Duodenal mucosa (tissue), 2 donors: ENCODE data around the gene KCNK1.
"Not testable (repeated sequence)": the region's sequence is repeated elsewhere in the genome, so short reads cannot be mapped to it uniquely, and the experiment has no call there.

Source experiments
- H3K27ac ChIP-seq: one replicate; pipeline ENCODE4 v1.7.0; 2013; ENCODE audit warnings: low read depth, low read length
- H3K27me3 ChIP-seq, 2 donors: one replicate each; pipeline ENCODE4 v1.7.0; 2013; ENCODE audit warnings: low read length in 2 of 2, control low read depth in 1 of 2; ENCODE audit not compliant: insufficient read depth in 2 of 2, control insufficient read depth in 1 of 2
- H3K36me3 ChIP-seq, 2 donors: one replicate each; pipeline ENCODE4 v1.7.0; 2013; ENCODE audit warnings: low read length in 2 of 2, control low read depth in 1 of 2; ENCODE audit not compliant: insufficient read depth in 2 of 2, control insufficient read depth in 1 of 2
- H3K4me1 ChIP-seq, 2 donors: one replicate each; pipeline ENCODE4 v1.7.0; 2013; ENCODE audit warnings: low read length in 2 of 2, control low read depth in 1 of 2; ENCODE audit not compliant: insufficient read depth in 2 of 2, control insufficient read depth in 1 of 2
- H3K4me3 ChIP-seq, 2 donors: one replicate each; pipeline ENCODE4 v1.7.0; 2013; ENCODE audit warnings: low read length in 2 of 2, low read depth in 1 of 2
- H3K9ac ChIP-seq, 2 donors: one replicate each; pipeline ENCODE4 v1.7.0; 2013; ENCODE audit warnings: low read length in 2 of 2, low read depth in 1 of 2
- H3K9me3 ChIP-seq, 2 donors: one replicate each; pipeline ENCODE4 v1.7.0; 2013; ENCODE audit warnings: low read length in 2 of 2, control low read depth in 1 of 2; ENCODE audit not compliant: control insufficient read depth in 1 of 2

The KCNK1 gene

DNA sequence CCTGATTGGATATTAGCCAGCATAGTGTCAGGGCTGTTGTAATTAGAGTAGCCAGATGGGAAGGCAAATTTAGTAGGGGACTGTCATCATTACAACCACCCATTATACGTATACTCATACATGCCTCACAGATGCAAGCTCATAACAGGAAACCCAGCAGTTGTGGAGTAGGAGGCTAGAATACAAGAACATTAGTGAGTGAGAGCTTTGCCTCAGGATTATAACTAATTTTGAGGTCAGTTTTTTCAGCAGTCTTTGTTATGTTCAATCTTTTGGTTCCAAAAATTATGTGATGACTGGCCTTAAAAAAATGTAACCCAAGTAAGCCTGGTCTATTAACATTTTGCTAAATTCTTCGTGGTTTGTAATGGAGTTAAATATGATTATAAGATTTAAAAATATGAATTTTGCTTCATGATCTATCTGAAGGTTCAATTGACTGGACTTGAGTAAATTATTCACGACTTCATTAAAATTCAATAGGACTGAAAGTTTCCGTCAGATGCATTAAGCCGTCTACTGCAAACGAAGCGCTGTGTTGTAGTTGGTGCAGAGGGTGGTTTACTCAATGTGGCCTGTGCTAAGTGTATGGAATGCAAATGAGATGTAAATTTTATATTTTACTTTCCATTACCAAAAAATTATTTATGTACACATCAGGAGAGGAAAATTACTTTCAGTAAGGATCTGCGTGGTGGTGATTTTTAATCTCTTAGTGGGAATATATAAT lies 48.8 kb downstream of the KCNK1 start:
- Histone ChIP-seq H3K9ac (no peak overlapping the region), H3K27ac (no peak overlapping the region), H3K27me3 (no peaks in the 10 kb centered on the region)

DNA sequence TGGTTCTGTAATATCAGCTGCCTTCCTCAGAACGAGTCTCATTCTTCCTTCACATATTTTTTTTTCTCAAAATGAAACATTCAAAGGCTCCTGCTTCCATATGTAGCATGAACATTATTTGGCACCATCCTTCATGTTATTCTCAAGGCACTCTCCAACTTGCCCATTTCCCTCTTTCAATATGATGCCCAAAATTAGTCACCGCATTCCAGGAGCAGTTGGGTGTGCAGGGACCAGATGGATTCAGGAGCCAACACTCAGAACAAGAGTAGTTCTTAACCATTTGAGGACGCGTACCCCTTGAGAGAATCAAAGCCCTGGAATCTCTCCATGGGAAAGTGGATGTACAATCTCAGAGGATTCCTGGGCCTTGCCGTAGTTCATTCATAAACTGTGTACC lies 50.3 kb downstream of the KCNK1 start:
- H3K9ac ChIP-seq, result no peak overlapping the region
- no peak overlapping the region for H3K27ac ChIP-seq
- H3K9me3 ChIP-seq, result no peaks in the 10 kb centered on the region
- no peak overlapping the region for H3K4me3 ChIP-seq
- H3K4me1 ChIP-seq, result peaks cover 0 to 12% of the 10 kb centered on the region in 2 donors
- H3K36me3 ChIP-seq, result peaks cover 0 to 4% of the 10 kb centered on the region in 2 donors
- no peaks in the 10 kb centered on the region for H3K27me3 ChIP-seq

More for the DNA sequence above, 48.8 kb downstream of the KCNK1 start:
- Histone ChIP-seq H3K4me3 (no peak overlapping the region), H3K9me3 (no peaks in the 10 kb centered on the region), H3K36me3 (peaks cover 0 to 4% of the 10 kb centered on the region in 2 donors), H3K4me1 (peaks cover 0 to 8% of the 10 kb centered on the region in 2 donors)

DNA sequence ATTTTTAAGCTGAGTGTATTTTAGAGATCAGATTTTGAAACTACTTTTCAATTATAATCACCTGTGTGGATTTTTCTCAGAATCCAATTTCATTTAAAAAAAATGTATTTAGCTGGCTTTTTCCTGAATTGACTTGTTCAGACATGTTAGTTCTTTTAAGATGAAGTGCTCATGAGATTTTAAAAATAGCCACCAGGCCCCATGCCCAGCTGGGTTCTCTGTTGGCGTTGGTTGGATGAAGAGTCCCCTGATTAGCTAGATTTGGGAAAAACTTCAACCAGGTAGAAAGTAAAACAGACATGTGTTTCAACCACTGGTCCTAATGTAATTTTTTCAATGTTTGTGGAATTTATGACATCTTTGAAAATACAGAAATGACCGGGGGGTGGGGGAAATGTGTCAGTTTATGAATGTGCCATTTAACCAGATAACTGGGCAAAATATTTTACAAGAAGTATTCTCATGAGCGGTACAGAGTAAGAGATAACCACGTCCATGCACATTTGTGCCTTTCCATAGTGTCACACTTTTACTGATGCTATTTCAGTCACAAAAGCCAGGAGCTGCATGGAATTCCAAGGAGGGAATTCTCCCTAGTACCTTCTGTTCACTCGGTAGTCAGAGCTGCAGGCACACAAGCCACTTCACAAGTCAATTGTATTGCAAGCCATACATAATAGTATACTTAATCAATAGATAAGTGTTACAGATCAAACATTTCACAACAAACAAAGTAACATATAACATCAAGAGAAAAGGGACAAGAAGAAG lies 51.1 kb downstream of the KCNK1 start:
- Histone ChIP-seq H3K4me1 (peaks cover 0 to 12% of the 10 kb centered on the region in 2 donors), H3K9me3 (no peaks in the 10 kb centered on the region), H3K9ac (no peak overlapping the region), H3K27me3 (no peaks in the 10 kb centered on the region), H3K27ac (no peak overlapping the region), H3K4me3 (no peak overlapping the region), H3K36me3 (peaks cover 0 to 4% of the 10 kb centered on the region in 2 donors)

DNA sequence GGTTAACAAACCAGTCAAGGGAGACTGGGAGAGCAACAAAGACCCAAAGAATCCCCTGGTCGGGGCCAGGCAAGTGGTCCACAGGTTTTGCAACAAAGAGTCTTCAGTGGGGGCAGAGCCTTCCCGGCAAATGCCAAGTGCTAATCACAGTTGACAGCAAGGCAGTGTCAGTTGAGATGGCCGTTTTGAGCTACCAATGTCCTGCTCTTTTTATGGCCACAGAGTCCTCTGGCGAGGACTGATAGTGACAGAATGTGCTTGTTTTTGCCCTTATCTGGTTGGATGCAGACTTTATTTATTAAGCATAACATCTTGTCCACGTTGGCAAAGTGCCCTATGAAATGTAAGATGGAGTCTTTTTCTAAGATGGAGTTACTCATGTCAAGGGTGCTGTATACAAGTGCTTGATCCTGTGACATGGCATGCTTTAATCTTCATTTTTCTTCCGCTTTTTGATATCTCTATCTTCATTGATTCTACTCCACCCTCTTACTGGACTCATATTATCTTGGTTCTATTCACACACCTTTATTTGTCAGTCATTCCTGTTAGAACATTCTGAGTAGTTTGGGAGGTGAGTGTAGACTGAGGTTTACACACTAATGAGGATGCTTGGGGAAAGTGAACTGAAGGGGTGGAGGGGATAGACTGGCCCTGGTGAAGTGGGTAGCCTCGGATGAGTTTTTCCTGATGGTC lies 51.8 kb downstream of the KCNK1 start:
- no peak overlapping the region for H3K9ac ChIP-seq

DNA sequence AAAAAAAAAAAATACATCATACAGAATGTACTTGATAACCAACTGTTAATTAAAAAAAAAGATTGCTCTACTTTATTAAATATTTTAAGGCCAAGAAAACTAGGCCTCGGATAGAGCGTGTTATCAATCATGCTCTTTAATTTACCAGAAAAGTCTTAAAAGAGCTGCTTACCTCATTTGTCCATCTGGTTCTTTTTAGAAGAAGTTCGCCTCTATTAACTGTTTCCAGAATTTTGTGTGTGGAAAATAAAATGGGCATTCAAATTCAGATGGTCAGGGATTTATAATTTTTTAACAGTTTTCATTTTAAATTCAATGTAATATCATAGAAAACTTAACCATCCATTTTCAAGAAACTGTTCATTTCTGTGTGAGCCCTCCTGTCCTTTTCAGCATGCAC lies 53.8 kb downstream of the KCNK1 start:
- Histone ChIP-seq H3K9ac (no peak overlapping the region), H3K4me1 (peaks cover 2 to 19% of the 10 kb centered on the region in 2 donors), H3K4me3 (no peak overlapping the region), H3K27ac (no peak overlapping the region), H3K27me3 (no peaks in the 10 kb centered on the region), H3K9me3 (no peaks in the 10 kb centered on the region), H3K36me3 (peaks cover 0 to 8% of the 10 kb centered on the region in 2 donors)

More for the DNA sequence above, 51.8 kb downstream of the KCNK1 start:
- H3K36me3 ChIP-seq, result peaks cover 0 to 4% of the 10 kb centered on the region in 2 donors
- H3K4me1 ChIP-seq, result peaks cover 0 to 12% of the 10 kb centered on the region in 2 donors
- no peaks in the 10 kb centered on the region for H3K27me3 ChIP-seq
- no peak overlapping the region for H3K27ac ChIP-seq
- no peak overlapping the region for H3K4me3 ChIP-seq
- no peaks in the 10 kb centered on the region for H3K9me3 ChIP-seq

- H3K4me3 ChIP-seq, result no peak overlapping the region
- no peak overlapping the region for H3K27ac ChIP-seq
- H3K9ac ChIP-seq, result no peak overlapping the region
- no peaks in the 10 kb centered on the region for H3K9me3 ChIP-seq
- H3K4me1 ChIP-seq, result peaks cover 7 to 24% of the 10 kb centered on the region in 2 donors
- H3K27me3 ChIP-seq, result no peaks in the 10 kb centered on the region
- H3K36me3 ChIP-seq, result peaks cover 0 to 8% of the 10 kb centered on the region in 2 donors
Measured at GRCh38 chr1:233668146-233668724, 54.3 kb downstream of the KCNK1 start.

DNA sequence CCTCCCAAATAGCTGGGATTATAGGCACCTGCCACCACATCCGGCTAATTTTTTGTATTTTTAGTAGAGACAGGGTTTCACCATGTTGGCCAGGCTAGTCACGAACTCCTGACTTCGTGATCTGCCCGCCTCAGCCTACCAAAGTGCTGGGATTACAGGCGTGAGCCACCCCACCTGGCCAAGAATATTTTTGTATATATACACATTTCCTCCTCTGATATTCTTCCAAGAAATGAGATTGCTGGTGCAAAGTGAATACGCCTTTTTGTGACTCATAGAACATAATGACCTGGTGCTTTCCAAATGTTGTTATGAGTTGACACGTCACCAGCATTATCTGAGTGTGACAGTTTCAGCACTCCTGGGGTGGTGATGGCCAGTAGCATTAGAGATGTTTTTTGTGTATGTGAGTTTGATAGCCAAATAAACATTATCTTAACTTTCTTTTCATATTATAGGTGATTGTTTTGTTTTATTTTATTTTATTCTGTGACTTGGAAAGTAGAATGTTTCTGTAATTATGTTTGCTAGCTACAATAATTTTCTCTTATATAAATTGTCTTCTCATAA lies 54.9 kb downstream of the KCNK1 start:
- Histone ChIP-seq H3K27ac (no peak overlapping the region), H3K9me3 (no peaks in the 10 kb centered on the region), H3K4me3 (no peak overlapping the region)

DNA sequence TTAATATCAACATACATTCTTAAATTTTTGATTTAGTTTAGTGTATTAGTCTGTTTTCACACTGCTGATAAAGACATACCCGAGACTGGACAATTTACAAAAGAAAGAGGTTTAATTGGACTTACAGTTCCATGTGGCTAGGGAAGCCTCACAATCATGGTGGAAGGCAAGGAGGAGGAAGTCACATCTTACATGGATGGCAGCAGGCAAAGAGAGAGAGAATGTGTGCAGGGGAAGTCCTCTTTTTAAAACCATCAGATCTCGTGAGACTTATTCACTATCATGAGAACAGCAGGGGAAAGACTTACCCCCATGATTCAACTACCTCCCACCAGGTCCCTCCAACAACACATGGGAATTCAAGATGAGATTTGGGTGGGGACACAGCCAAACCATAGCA lies 56.5 kb downstream of the KCNK1 start:
- H3K27me3 ChIP-seq, H3K4me3 ChIP-seq, H3K9ac ChIP-seq, H3K9me3 ChIP-seq, H3K36me3 ChIP-seq, H3K27ac ChIP-seq: not testable (repeated sequence)
- H3K4me1 ChIP-seq, result peaks cover 20 to 39% of the 10 kb centered on the region in 2 donors

More for the DNA sequence above, 54.9 kb downstream of the KCNK1 start:
- Histone ChIP-seq H3K36me3 (peaks cover 0 to 8% of the 10 kb centered on the region in 2 donors), H3K27me3 (no peaks in the 10 kb centered on the region), H3K9ac (no peak overlapping the region), H3K4me1 (peaks cover 12 to 28% of the 10 kb centered on the region in 2 donors)

DNA sequence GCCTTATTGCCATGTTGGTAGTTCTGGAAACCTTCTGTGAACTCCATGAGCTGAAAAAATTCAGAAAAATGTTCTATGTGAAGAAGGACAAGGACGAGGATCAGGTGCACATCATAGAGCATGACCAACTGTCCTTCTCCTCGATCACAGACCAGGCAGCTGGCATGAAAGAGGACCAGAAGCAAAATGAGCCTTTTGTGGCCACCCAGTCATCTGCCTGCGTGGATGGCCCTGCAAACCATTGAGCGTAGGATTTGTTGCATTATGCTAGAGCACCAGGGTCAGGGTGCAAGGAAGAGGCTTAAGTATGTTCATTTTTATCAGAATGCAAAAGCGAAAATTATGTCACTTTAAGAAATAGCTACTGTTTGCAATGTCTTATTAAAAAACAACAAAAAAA lies 57.4 kb downstream of the KCNK1 start:
- Histone ChIP-seq H3K4me3 (no peak overlapping the region), H3K27ac (no peak overlapping the region), H3K4me1 (peaks cover 20 to 31% of the 10 kb centered on the region in 2 donors), H3K9me3 (no peaks in the 10 kb centered on the region), H3K27me3 (no peaks in the 10 kb centered on the region), H3K36me3 (peaks cover 0 to 8% of the 10 kb centered on the region in 2 donors), H3K9ac (no peak overlapping the region)
